Bronchial epithelial cell (primary cell): ENCODE measurements around the gene TRIM39. TPM values are rescaled to one million over a fixed set of nuclear protein-coding genes. Genes with fewer than 3 reads are reported as not detected.

ENCODE experiments used
- DNase-seq: peaks from one replicate; pipeline ENCODE4 v3.0.0-alpha.2; 2010; ENCODE audit warnings: low read depth
- FAIRE-seq: peaks from 2 replicates; lab custom pipeline; 2011; peaks lifted over from hg19 to GRCh38; lab: Jason Lieb, UNC
- H3K27me3 ChIP-seq: 2 replicates; pipeline ENCODE4 v1.5.1; 2011; ENCODE audit warnings: low read length; ENCODE audit not compliant: control insufficient read depth, insufficient read depth
- H3K36me3 ChIP-seq: 2 replicates; pipeline ENCODE4 v1.5.1; 2011; ENCODE audit warnings: low read length; ENCODE audit not compliant: control insufficient read depth, insufficient read depth
- H3K4me3 ChIP-seq: 2 replicates; pipeline ENCODE4 v1.5.1; 2011; ENCODE audit warnings: mild to moderate bottlenecking, low read depth, low read length, control low read depth
- total RNA-seq: library from RNA; depleted of rRNA; stranded (reverse); fragments of >200 nt; gene quantifications from 2 replicates; pipeline ENCODE4 v1.2.1, GENCODE V29; 2014
- TF ChIP-seq, protein P1 (sequence below): IDR thresholded peaks from 2 replicates; pipeline ENCODE4 v1.5.1; 2011; ENCODE audit warnings: mild to moderate bottlenecking, moderate library complexity, low read length, control low read depth, inconsistent platforms; ENCODE audit not compliant: insufficient read depth, severe bottlenecking

The TRIM39 gene
- total RNA-seq, 1 donor from 2014 or later: 8.4 TPM

DNA sequence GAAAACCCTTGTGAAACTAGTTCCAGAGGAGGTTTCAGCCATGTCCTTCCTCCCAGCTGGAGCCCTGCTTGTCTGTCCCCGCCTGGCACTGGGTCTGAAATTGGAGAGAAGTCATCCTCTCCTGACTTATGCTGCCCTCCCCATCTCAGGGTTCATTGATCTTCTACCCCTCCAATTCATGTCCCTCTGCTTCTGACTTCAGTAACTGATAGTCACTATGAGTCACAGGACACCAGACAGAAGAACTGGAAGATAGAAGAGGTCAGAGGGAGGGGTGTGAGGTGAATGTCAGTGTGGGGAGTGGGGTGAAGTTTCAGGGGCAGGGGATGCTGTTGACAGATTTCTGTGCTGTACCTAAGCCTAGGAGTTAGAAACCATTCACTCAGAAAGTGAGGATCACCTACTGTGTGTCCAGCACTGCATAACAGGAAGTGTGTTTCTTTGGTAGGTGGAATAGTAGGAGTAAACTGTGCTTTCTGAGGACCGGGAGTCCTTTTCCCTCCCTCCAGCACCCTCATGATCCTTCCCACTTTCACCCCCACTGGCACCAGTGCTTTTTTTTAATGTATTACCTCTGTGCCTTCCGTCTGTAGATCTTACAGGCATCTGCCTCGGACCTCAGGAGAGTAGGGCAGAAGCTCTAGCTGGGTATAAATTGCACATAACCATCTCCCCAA lies 17.6 kb downstream of the TRIM39 start:
- no peaks in the 10 kb centered on the region for H3K27me3 ChIP-seq
- no peak overlapping the region for H3K4me3 ChIP-seq
- TF ChIP-seq, protein P1, sequence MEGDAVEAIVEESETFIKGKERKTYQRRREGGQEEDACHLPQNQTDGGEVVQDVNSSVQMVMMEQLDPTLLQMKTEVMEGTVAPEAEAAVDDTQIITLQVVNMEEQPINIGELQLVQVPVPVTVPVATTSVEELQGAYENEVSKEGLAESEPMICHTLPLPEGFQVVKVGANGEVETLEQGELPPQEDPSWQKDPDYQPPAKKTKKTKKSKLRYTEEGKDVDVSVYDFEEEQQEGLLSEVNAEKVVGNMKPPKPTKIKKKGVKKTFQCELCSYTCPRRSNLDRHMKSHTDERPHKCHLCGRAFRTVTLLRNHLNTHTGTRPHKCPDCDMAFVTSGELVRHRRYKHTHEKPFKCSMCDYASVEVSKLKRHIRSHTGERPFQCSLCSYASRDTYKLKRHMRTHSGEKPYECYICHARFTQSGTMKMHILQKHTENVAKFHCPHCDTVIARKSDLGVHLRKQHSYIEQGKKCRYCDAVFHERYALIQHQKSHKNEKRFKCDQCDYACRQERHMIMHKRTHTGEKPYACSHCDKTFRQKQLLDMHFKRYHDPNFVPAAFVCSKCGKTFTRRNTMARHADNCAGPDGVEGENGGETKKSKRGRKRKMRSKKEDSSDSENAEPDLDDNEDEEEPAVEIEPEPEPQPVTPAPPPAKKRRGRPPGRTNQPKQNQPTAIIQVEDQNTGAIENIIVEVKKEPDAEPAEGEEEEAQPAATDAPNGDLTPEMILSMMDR: no peak
- FAIRE-seq: no peak
- peaks cover 3% of the 10 kb centered on the region for H3K36me3 ChIP-seq
- no peak for DNase-seq

DNA sequence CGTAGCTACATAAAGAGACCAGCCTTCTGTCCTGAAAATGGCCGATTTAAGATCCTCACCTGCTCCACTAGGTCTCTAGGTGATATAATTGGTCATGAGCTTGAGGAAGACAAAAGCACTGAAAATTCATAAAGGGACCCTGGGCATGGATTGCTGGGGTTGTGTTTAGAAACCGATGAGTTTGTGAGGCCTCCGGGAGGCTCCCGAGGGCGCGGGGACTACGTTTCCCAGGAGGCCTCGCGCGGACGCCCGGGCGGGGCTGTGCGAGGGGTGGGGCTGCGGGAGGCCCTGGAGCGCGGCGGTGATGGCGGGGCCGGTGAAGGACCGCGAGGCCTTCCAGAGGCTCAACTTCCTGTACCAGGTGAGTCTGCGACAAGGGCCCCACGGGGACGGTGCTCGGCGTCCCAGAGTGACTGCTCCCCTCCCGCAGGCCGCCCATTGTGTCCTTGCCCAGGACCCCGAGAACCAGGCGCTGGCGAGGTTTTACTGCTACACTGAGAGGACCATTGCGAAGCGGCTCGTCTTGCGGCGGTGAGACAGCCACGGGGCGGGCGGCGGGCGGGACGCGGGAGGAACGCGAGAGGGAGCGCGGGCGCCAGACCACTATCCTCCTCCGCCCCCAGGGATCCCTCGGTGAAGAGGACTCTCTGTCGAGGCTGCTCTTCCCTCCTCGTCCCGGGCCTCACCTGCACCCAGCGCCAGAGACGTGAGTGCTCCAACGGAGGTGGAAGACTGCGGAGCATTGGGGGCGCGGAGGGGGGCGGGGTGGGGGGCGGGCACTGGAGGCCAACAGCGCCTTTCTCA lies 18.3 kb downstream of the TRIM39 start, which contains the start of gene RPP21:
Gene RPP21 (plus strand): TSS at position 289 of the 804 bp plus-strand sequence. CDS start 16 bp downstream, at position 305.
- DNase-seq (peak; percentile 71), FAIRE-seq (no peak)
- H3K4me3 ChIP-seq: peak within 1 kb of the TSS; percentile 87
- TF ChIP-seq, protein P1: no peak
- peaks cover 3% of the 10 kb centered on the region for H3K36me3 ChIP-seq
- no peaks in the 10 kb centered on the region for H3K27me3 ChIP-seq

DNA sequence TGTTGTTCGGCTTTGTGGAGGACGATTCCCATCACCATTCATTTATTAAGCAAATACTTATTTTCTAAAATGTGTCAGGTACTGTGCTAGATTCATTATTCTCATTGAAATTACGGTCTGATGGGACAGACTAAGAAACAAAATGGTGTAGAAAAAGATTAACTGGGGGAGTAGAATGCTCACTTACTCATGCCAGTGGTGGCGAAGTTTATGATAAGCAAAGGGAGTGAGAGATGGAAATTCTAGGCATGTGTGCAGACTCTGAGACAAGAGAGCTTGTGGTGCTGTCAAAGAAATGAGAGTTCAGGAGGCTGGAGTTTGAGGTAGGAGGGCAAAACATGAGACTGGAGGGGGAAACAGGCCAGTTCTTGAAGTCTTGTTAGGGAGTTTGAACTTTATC lies 19.1 kb downstream of the TRIM39 start:
- no peak for DNase-seq
- Histone ChIP-seq H3K27me3 (no peaks in the 10 kb centered on the region), H3K36me3 (peaks cover 1% of the 10 kb centered on the region), H3K4me3 (peak overlapping the region; percentile 87)
- no peak for FAIRE-seq
- TF ChIP-seq, protein P1: no peak

DNA sequence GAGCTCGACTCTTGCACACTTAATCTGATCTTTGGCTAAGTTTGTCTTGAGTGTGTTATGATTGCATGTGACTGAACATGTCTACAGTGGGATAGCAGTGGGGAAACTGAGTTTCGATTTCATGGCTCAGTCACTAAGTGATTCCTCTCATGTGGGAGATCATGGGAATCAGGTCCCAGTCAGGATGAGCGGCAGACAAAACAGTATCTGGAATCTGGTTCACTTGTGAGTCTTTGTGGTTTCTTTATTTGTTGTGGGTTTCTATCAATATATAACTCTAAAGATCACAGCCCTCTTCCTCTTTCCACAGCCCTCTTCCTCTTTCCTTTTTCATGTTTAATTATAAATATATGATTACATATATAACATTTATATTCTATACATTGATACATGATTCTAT lies 22.2 kb downstream of the TRIM39 start:
- no peaks in the 10 kb centered on the region for H3K36me3 ChIP-seq
- H3K27me3 ChIP-seq: no peaks in the 10 kb centered on the region
- no peak for DNase-seq
- no peak for FAIRE-seq
- TF ChIP-seq, protein P1: no peak
- H3K4me3 ChIP-seq: no peak overlapping the region

DNA sequence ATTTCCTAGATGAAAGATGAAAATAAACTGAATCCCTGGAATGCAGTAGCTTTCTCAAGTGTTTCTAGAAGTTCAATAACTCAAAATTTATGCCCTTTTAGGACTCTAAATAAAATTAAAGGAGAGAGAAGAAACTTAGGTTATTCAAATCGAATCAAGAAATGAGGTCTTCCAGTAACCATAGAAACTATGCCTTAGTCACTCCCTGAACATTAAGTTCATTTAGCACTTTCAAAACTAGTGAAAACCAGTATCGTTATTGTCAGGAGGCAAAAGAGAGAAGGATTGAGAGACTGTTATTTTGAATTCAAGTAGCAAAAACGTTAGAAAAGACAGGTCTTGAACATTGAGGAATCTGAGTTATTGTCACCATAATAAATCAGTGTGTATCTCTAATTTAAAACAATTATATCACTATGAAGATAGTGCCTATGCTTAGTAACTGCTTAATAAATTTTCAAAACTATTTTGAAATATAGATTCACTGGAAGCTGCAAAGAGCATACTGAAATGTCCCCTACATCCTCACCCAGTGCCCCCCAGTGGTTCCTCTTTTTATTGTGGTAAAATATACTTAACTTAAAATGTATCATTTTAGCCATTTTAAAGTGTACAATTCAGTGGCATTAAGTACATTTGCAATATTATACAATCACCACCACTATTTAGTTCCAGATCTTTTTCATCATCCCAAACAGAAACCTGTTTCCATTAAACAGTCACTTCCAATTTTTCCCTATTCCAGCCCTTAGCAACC lies 22.9 kb downstream of the TRIM39 start:
- Histone ChIP-seq H3K36me3 (no peaks in the 10 kb centered on the region), H3K27me3 (no peaks in the 10 kb centered on the region), H3K4me3 (no peak overlapping the region)
- FAIRE-seq (no peak), DNase-seq (no peak)
- TF ChIP-seq, protein P1: no peak
